Stimulated activated CD4-positive, alpha-beta T cell treated with anti-CD3 and anti-CD28 coated beads, Interleukin-2, amount 100 ng/mL, for 24 hours (primary cell): ENCODE results near the gene GATAD2B.
"Not testable (repeated sequence)": the region's sequence is repeated elsewhere in the genome, so short reads cannot be mapped to it uniquely, and the experiment has no call there.

ENCODE experiments used
- DNase-seq, 2 donors: peaks; one replicate each; pipeline ENCODE4 v3.0.0-alpha.2; 2020

The GATAD2B gene

GRCh38 chr1:153794624-153795329 is 128.0 kb downstream of the GATAD2B start:
- no peak for DNase-seq

GRCh38 chr1:153793973-153794615 is 128.7 kb downstream of the GATAD2B start:
- DNase-seq: no peak

- DNase-seq: no peak
These were observed 129.4 kb downstream of the GATAD2B start for GRCh38 chr1:153793261-153793972.

- no peak for DNase-seq
These were observed 130.1 kb downstream of the GATAD2B start for GRCh38 chr1:153792631-153793041.

- DNase-seq: no peak
These were observed 131.0 kb downstream of the GATAD2B start for GRCh38 chr1:153791648-153792253.

GRCh38 chr1:153790966-153791647 is 131.7 kb downstream of the GATAD2B start:
- no peak for DNase-seq

GRCh38 chr1:153790313-153790965 is 132.3 kb downstream of the GATAD2B start:
- no peak for DNase-seq

- peak in 1 of 2 donors; percentile 15 for DNase-seq
These were observed 133.2 kb downstream of the GATAD2B start for GRCh38 chr1:153789478-153790034.

- no peak for DNase-seq
These were observed 136.6 kb downstream of the GATAD2B start for GRCh38 chr1:153786038-153786790.

GRCh38 chr1:153783233-153784190 is 139.3 kb downstream of the GATAD2B start:
- DNase-seq: peak; percentile 92 to 93

GRCh38 chr1:153782648-153783047 is 140.1 kb downstream of the GATAD2B start:
- DNase-seq: not testable (repeated sequence)

GRCh38 chr1:153780551-153780950 is 142.2 kb downstream of the GATAD2B start:
- DNase-seq: no peak

GRCh38 chr1:153779781-153780541 is 142.8 kb downstream of the GATAD2B start:
- no peak for DNase-seq

GRCh38 chr1:153778824-153779519 is 143.8 kb downstream of the GATAD2B start:
- no peak for DNase-seq

GRCh38 chr1:153778051-153778823 is 144.5 kb downstream of the GATAD2B start:
- no peak for DNase-seq

- no peak for DNase-seq
These were observed 145.1 kb downstream of the GATAD2B start for GRCh38 chr1:153777648-153778047.

GRCh38 chr1:153776845-153777370 is 145.9 kb downstream of the GATAD2B start:
- no peak for DNase-seq
